ENCODE measurements around the gene BNIPL.

Gene BNIPL

GRCh38 chr1:150995460-150995859 is 40.9 kb upstream of the BNIPL start:
- Histone ChIP-seq H3K27ac (ENCODE audit: low read depth, low read length) (no peak overlapping the region), H3K9me3 (ENCODE audit: insufficient read depth, low read length) (no peaks in the 10 kb centered on the region), H3K4me3 (ENCODE audit: insufficient read depth, low read length, poor library complexity, severe bottlenecking) (no peak overlapping the region), H3K36me3 (ENCODE audit: low read length) (no peaks in the 10 kb centered on the region), H3K9ac (ENCODE audit: low read length) (no peak overlapping the region), H3K4me2 (ENCODE audit: low read depth, low read length, poor library complexity, severe bottlenecking) (no peak overlapping the region), H3K27me3 (ENCODE audit: low read length) (no peaks in the 10 kb centered on the region), H4K20me1 (ENCODE audit: low read depth, low read length) (no peaks in the 10 kb centered on the region), H3K9me2 (replicated peaks; ENCODE audit: insufficient read depth, low read length) (no peaks in the 10 kb centered on the region), H3K79me2 (ENCODE audit: insufficient read depth, low read length) (no peaks in the 10 kb centered on the region), H3F3A (ENCODE audit: insufficient read depth) (no peaks in the 10 kb centered on the region), H2AFZ (ENCODE audit: low read depth, low read length, severe bottlenecking) (no peak overlapping the region)
- TF ChIP-seq EZH2phosphoT487 (conservative IDR thresholded peaks at IDR 0.05; ENCODE audit: low read length): no peak
- TF ChIP-seq, protein P1, sequence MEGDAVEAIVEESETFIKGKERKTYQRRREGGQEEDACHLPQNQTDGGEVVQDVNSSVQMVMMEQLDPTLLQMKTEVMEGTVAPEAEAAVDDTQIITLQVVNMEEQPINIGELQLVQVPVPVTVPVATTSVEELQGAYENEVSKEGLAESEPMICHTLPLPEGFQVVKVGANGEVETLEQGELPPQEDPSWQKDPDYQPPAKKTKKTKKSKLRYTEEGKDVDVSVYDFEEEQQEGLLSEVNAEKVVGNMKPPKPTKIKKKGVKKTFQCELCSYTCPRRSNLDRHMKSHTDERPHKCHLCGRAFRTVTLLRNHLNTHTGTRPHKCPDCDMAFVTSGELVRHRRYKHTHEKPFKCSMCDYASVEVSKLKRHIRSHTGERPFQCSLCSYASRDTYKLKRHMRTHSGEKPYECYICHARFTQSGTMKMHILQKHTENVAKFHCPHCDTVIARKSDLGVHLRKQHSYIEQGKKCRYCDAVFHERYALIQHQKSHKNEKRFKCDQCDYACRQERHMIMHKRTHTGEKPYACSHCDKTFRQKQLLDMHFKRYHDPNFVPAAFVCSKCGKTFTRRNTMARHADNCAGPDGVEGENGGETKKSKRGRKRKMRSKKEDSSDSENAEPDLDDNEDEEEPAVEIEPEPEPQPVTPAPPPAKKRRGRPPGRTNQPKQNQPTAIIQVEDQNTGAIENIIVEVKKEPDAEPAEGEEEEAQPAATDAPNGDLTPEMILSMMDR (IDR thresholded peaks at IDR 0.05; ENCODE audit: insufficient read depth, low read length, poor library complexity, severe bottlenecking): no peak

- H3K4me2 ChIP-seq (ENCODE audit: low read depth, low read length, poor library complexity, severe bottlenecking): no peak overlapping the region
- H3K36me3 ChIP-seq (ENCODE audit: low read length): no peaks in the 10 kb centered on the region
- H3K9me2 ChIP-seq (replicated peaks; ENCODE audit: insufficient read depth, low read length): no peaks in the 10 kb centered on the region
- H3K27ac ChIP-seq (ENCODE audit: low read depth, low read length): no peak overlapping the region
- no peak overlapping the region for H3K9ac ChIP-seq (ENCODE audit: low read length)
- H2AFZ ChIP-seq (ENCODE audit: low read depth, low read length, severe bottlenecking): no peak overlapping the region
- H3K4me3 ChIP-seq (ENCODE audit: insufficient read depth, low read length, poor library complexity, severe bottlenecking): no peak overlapping the region
- no peaks in the 10 kb centered on the region for H3K79me2 ChIP-seq (ENCODE audit: insufficient read depth, low read length)
- TF ChIP-seq, protein P1 (IDR thresholded peaks at IDR 0.05; ENCODE audit: insufficient read depth, low read length, poor library complexity, severe bottlenecking): peak; percentile 54
- TF ChIP-seq EZH2phosphoT487 (conservative IDR thresholded peaks at IDR 0.05; ENCODE audit: low read length): no peak
- H3F3A ChIP-seq (ENCODE audit: insufficient read depth): no peaks in the 10 kb centered on the region
- H3K27me3 ChIP-seq (ENCODE audit: low read length): no peaks in the 10 kb centered on the region
- H3K9me3 ChIP-seq (ENCODE audit: insufficient read depth, low read length): no peaks in the 10 kb centered on the region
- H4K20me1 ChIP-seq (ENCODE audit: low read depth, low read length): no peaks in the 10 kb centered on the region
Measured at GRCh38 chr1:150995896-150996295, 40.5 kb upstream of the BNIPL start.

DNA sequence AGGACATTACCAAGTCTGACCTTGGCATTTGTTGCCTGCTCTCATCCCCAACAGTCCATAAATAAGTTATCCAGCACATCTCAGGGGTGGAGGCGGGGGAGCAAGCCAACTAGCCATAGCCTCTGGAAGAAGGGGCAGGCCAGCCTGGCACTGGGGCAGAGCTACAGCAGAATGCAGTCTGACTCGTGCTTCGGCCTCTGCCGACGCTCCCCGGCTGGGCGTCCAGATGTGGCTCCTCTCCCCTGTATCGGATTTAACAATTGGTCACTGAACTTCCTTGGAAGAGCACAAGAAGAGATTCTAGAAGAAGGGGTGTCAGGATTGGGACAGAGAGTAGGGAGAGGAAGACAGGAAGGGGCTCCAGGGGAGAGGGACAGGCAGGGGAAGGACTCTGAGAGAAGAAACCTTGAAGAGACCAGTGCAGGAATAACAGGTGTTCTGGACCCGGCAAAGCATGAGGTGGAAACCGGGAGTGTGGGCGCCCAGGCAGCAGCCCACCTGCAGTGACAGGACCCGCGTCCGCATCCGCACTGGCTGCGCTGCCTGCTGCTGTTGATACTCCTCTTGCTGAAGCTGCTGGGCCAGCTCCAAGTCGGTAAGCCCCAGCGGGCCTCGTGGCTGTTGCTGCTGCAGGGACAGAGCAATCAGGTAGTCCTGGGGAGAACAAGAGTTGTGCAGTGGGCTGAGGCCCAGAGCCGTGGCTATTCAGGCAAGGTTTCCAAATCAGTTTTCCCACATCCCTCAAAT is 39.1 kb upstream of the BNIPL start:
- H3K27me3 ChIP-seq (ENCODE audit: low read length): no peaks in the 10 kb centered on the region
- no peaks in the 10 kb centered on the region for H4K20me1 ChIP-seq (ENCODE audit: low read depth, low read length)
- no peak for TF ChIP-seq EZH2phosphoT487 (conservative IDR thresholded peaks at IDR 0.05; ENCODE audit: low read length)
- TF ChIP-seq, protein P1 (IDR thresholded peaks at IDR 0.05; ENCODE audit: insufficient read depth, low read length, poor library complexity, severe bottlenecking): no peak
- no peak overlapping the region for H3K4me3 ChIP-seq (ENCODE audit: insufficient read depth, low read length, poor library complexity, severe bottlenecking)
- no peaks in the 10 kb centered on the region for H3K79me2 ChIP-seq (ENCODE audit: insufficient read depth, low read length)
- H3K9me2 ChIP-seq (replicated peaks; ENCODE audit: insufficient read depth, low read length): no peaks in the 10 kb centered on the region
- no peak overlapping the region for H3K27ac ChIP-seq (ENCODE audit: low read depth, low read length)
- no peak overlapping the region for H2AFZ ChIP-seq (ENCODE audit: low read depth, low read length, severe bottlenecking)
- H3K4me2 ChIP-seq (ENCODE audit: low read depth, low read length, poor library complexity, severe bottlenecking): no peak overlapping the region
- no peak overlapping the region for H3K9ac ChIP-seq (ENCODE audit: low read length)
- no peaks in the 10 kb centered on the region for H3F3A ChIP-seq (ENCODE audit: insufficient read depth)
- H3K36me3 ChIP-seq (ENCODE audit: low read length): no peaks in the 10 kb centered on the region
- no peaks in the 10 kb centered on the region for H3K9me3 ChIP-seq (ENCODE audit: insufficient read depth, low read length)

All from SU-DHL-6 (cell line).